Uterus (tissue), 4 donors: ENCODE measurements around the gene HTD2. TPM values are rescaled to one million over a fixed set of nuclear protein-coding genes. Genes with fewer than 3 reads are reported as not detected.
A peak's percentile ranks its signal among the peaks of the same experiment; 100 is the strongest.

Experiments used
- DNase-seq, 2 donors: peaks; one replicate each; pipeline ENCODE4 v3.0.0-alpha.2; 2019 to 2020
- H3K27ac ChIP-seq, 2 donors: fragments of 200-600 bp; sonication (generic); 1 replicate in 1 of 2; 2 replicates in 1 of 2; pipeline ENCODE4 v1.5.1; 2016 to 2018
- H3K27me3 ChIP-seq, 2 donors: fragments of 200-600 bp; sonication (generic); one replicate each; pipeline ENCODE4 v1.5.1; 2018 to 2019; ENCODE audit warnings: control low read depth in 1 of 2
- H3K36me3 ChIP-seq, 2 donors: fragments of 200-600 bp; sonication (generic); one replicate each; pipeline ENCODE4 v1.5.1; 2019; ENCODE audit warnings: control low read depth in 1 of 2
- H3K4me1 ChIP-seq, 2 donors: fragments of 200-600 bp; sonication (generic); one replicate each; pipeline ENCODE4 v1.5.1; 2018 to 2019; ENCODE audit warnings: control low read depth in 1 of 2
- H3K4me3 ChIP-seq, 2 donors: fragments of 200-600 bp; sonication (generic); 1 replicate in 1 of 2; 2 replicates in 1 of 2; pipeline ENCODE4 v1.5.1; 2018 to 2019; ENCODE audit warnings: mild to moderate bottlenecking in 1 of 2
- H3K9me3 ChIP-seq, 2 donors: fragments of 200-600 bp; sonication (generic); one replicate each; pipeline ENCODE4 v1.5.1; 2019; ENCODE audit warnings: control low read depth in 1 of 2
- CTCF ChIP-seq, 4 experiments: fragments of 200-600 bp in 2 of 4; fragments of 450-650 bp in 2 of 4; sonication (generic) in 2 of 4; IDR thresholded peaks; one replicate each; pipeline ENCODE4 v1.5.1; 2016 to 2019; ENCODE audit warnings: antibody characterized with exemption in 4 of 4, mild to moderate bottlenecking in 2 of 4, moderate library complexity in 1 of 4
- POLR2A ChIP-seq, 2 donors: fragments of 450-650 bp; IDR thresholded peaks; one replicate each; pipeline ENCODE4 v1.6.1; 2016; ENCODE audit warnings: antibody characterized with exemption in 2 of 2, mild to moderate bottlenecking in 1 of 2, moderate library complexity in 1 of 2
- intact Hi-C: fragments of 100-400 bp; cut with DNase I; formaldehyde crosslinking; loops from one replicate; pipeline ENCODE4 v1.15.1; 2023; ENCODE audit warnings: low total_unique reads
- total RNA-seq, 4 donors: library from RNA; depleted of rRNA in 3 of 4; stranded (reverse); fragments of >200 nt in 3 of 4; gene quantifications; one replicate each; pipeline versions ENCODE4 v1.1.0 to v1.2.4, GENCODE V29; 2014 to 2023
- donor health status: DM: yes; HTN: yes; CAD: no.

HTD2 gene
- total RNA-seq, 4 donors from 2014 or later = 1.2 to 39.6 (median 7.8) TPM

GRCh38 chr3:58299075-58299474 lies 7.2 kb upstream of the HTD2 start:
- Histone ChIP-seq H3K4me3 (no peak overlapping the region), H3K27ac (no peak overlapping the region), H3K27me3 (no peaks in the 10 kb centered on the region), H3K4me1 (no peaks in the 10 kb centered on the region), H3K36me3 (no peaks in the 10 kb centered on the region), H3K9me3 (no peaks in the 10 kb centered on the region)
- TF ChIP-seq CTCF (IDR thresholded peaks at IDR 0.05) = no peak
- TF ChIP-seq POLR2A (IDR thresholded peaks at IDR 0.05) = no peak
- intact Hi-C loops = no loop called here
- no peak for DNase-seq

- TF ChIP-seq CTCF (IDR thresholded peaks at IDR 0.05) (peak; percentile 48 to 71 (median 61)), POLR2A (IDR thresholded peaks at IDR 0.05) (no peak)
- no peaks in the 10 kb centered on the region for H3K9me3 ChIP-seq
- no peaks in the 10 kb centered on the region for H3K4me1 ChIP-seq
- no peak for DNase-seq
- intact Hi-C loops = loop anchor here (5.0 kb wide), 1 partner anchor 123 kb away; no protein-coding TSS in a partner anchor
- H3K27ac ChIP-seq = no peak overlapping the region
- H3K36me3 ChIP-seq = no peaks in the 10 kb centered on the region
- H3K4me3 ChIP-seq = no peak overlapping the region
- H3K27me3 ChIP-seq = no peaks in the 10 kb centered on the region
These were observed 6.3 kb upstream of the HTD2 start for GRCh38 chr3:58299839-58300516.

GRCh38 chr3:58307639-58308215 lies 1.4 kb downstream of the HTD2 start:
- no peaks in the 10 kb centered on the region for H3K9me3 ChIP-seq
- no peak for DNase-seq
- H3K4me1 ChIP-seq = peaks cover 8 to 14% of the 10 kb centered on the region in 2 donors
- no peaks in the 10 kb centered on the region for H3K27me3 ChIP-seq
- H3K36me3 ChIP-seq = no peaks in the 10 kb centered on the region
- TF ChIP-seq CTCF (IDR thresholded peaks at IDR 0.05) = peak; percentile 19 to 24 (median 22)
- no peak for TF ChIP-seq POLR2A (IDR thresholded peaks at IDR 0.05)
- H3K27ac ChIP-seq = peak overlapping the region; percentile 94 to 99
- intact Hi-C loops = no loop called here
- H3K4me3 ChIP-seq = peak overlapping the region; percentile 59 to 99

GRCh38 chr3:58308728-58309127 lies 2.4 kb downstream of the HTD2 start:
- no peaks in the 10 kb centered on the region for H3K27me3 ChIP-seq
- peak in 1 of 2 donors; percentile 40 for DNase-seq
- peak overlapping the region in 1 of 2 donors; percentile 59 for H3K4me3 ChIP-seq
- H3K4me1 ChIP-seq = peaks cover 8 to 14% of the 10 kb centered on the region in 2 donors
- intact Hi-C loops = no loop called here
- TF ChIP-seq POLR2A (IDR thresholded peaks at IDR 0.05) = no peak
- no peak for TF ChIP-seq CTCF (IDR thresholded peaks at IDR 0.05)
- H3K9me3 ChIP-seq = no peaks in the 10 kb centered on the region
- H3K27ac ChIP-seq = no peak overlapping the region
- no peaks in the 10 kb centered on the region for H3K36me3 ChIP-seq

GRCh38 chr3:58317811-58318210 lies 11.5 kb downstream of the HTD2 start:
- no peak overlapping the region for H3K27ac ChIP-seq
- no peaks in the 10 kb centered on the region for H3K9me3 ChIP-seq
- intact Hi-C loops = no loop called here
- H3K36me3 ChIP-seq = no peaks in the 10 kb centered on the region
- H3K27me3 ChIP-seq = no peaks in the 10 kb centered on the region
- H3K4me1 ChIP-seq = no peaks in the 10 kb centered on the region
- TF ChIP-seq POLR2A (IDR thresholded peaks at IDR 0.05) = no peak
- TF ChIP-seq CTCF (IDR thresholded peaks at IDR 0.05) = no peak
- no peak overlapping the region for H3K4me3 ChIP-seq
- DNase-seq = no peak
